ENCODE measurements around the gene MAT2A. TPM values are rescaled to one million over a fixed set of nuclear protein-coding genes. Genes with fewer than 3 reads are reported as not detected.
"Not testable (repeated sequence)": the region's sequence is repeated elsewhere in the genome, so short reads cannot be mapped to it uniquely, and the experiment has no call there.

Gene MAT2A
- total and polyA plus RNA-seq, 5 donors, result 76.4 to 227 (median 135) TPM

- ATAC-seq (no peak), DNase-seq (no peak)
- Histone ChIP-seq H3K9me3 (ENCODE audit: control insufficient read depth, low read length) (no peaks in the 10 kb centered on the region), H3K27ac (ENCODE audit: low read length) (no peak overlapping the region), H3K27me3 (ENCODE audit: control insufficient read depth, insufficient read depth) (no peaks in the 10 kb centered on the region), H3K4me3 (ENCODE audit: low read length) (no peak overlapping the region), H3K4me1 (ENCODE audit: control insufficient read depth, insufficient read depth, low read length) (no peaks in the 10 kb centered on the region)
- intact Hi-C loops (cut with DNase I), result no loop called here
- 92% methylated on average over 10 of the region's 10 CpGs for WGBS
Observed at GRCh38 chr2:85549095-85549494, 10.1 kb downstream of the MAT2A start.

- no peak for DNase-seq
- H3K27ac ChIP-seq (ENCODE audit: low read length), result no peak overlapping the region
- H3K4me3 ChIP-seq (ENCODE audit: low read length), result no peak overlapping the region
- no peak for ATAC-seq
- intact Hi-C loops (cut with DNase I), result loop anchor here in 1 of 4 donors (2.0 kb wide), 1 partner anchor 129 kb away; no protein-coding TSS in a partner anchor
- H3K9me3 ChIP-seq (ENCODE audit: control insufficient read depth, low read length), result no peaks in the 10 kb centered on the region
- no peaks in the 10 kb centered on the region for H3K4me1 ChIP-seq (ENCODE audit: control insufficient read depth, insufficient read depth, low read length)
- 49% methylated on average over 4 of the region's 4 CpGs for WGBS
- no peaks in the 10 kb centered on the region for H3K27me3 ChIP-seq (ENCODE audit: control insufficient read depth, insufficient read depth)
Observed at GRCh38 chr2:85549826-85550225, 10.9 kb downstream of the MAT2A start.

- intact Hi-C loops (cut with DNase I), result loop anchor here in 1 of 4 donors (2.0 kb wide), 1 partner anchor 130 kb away; no protein-coding TSS in a partner anchor
- no peak for ATAC-seq
- Histone ChIP-seq H3K4me1 (ENCODE audit: control insufficient read depth, insufficient read depth, low read length) (no peaks in the 10 kb centered on the region), H3K27me3 (ENCODE audit: control insufficient read depth, insufficient read depth) (no peaks in the 10 kb centered on the region), H3K4me3 (ENCODE audit: low read length) (no peak overlapping the region), H3K9me3 (ENCODE audit: control insufficient read depth, low read length) (no peaks in the 10 kb centered on the region), H3K27ac (ENCODE audit: low read length) (no peak overlapping the region)
- no peak for DNase-seq
- WGBS, result 78% methylated on average over 10 of the region's 10 CpGs
Observed at GRCh38 chr2:85550486-85550885, 11.5 kb downstream of the MAT2A start.

- WGBS, result 68% methylated on average over 9 of the region's 9 CpGs
- no peak overlapping the region for H3K27ac ChIP-seq (ENCODE audit: low read length)
- no peaks in the 10 kb centered on the region for H3K27me3 ChIP-seq (ENCODE audit: control insufficient read depth, insufficient read depth)
- H3K9me3 ChIP-seq (ENCODE audit: control insufficient read depth, low read length), result no peaks in the 10 kb centered on the region
- H3K4me1 ChIP-seq (ENCODE audit: control insufficient read depth, insufficient read depth, low read length), result no peaks in the 10 kb centered on the region
- ATAC-seq (peak; percentile 68 to 69), DNase-seq (peak; percentile 71 to 88 (median 87))
- no peak overlapping the region for H3K4me3 ChIP-seq (ENCODE audit: low read length)
- intact Hi-C loops (cut with DNase I), result loop anchor here (2.0 kb wide), 1 partner anchor 131 kb away; no protein-coding TSS in a partner anchor
Observed at GRCh38 chr2:85551698-85552678, 13.0 kb downstream of the MAT2A start.

GRCh38 chr2:85553184-85553583 lies 14.2 kb downstream of the MAT2A start:
- Histone ChIP-seq H3K4me3 (ENCODE audit: low read length) (no peak overlapping the region), H3K4me1 (ENCODE audit: control insufficient read depth, insufficient read depth, low read length) (no peaks in the 10 kb centered on the region), H3K27me3 (ENCODE audit: control insufficient read depth, insufficient read depth) (no peaks in the 10 kb centered on the region), H3K27ac (ENCODE audit: low read length) (no peak overlapping the region), H3K9me3 (ENCODE audit: control insufficient read depth, low read length) (no peaks in the 10 kb centered on the region)
- DNase-seq, result peak in 2 of 3 donors; percentile 23 to 54
- intact Hi-C loops (cut with DNase I), result loop anchor here in 3 of 4 donors (2.0 kb wide), 1 partner anchor 132 kb away; no protein-coding TSS in a partner anchor
- ATAC-seq, result no peak
- 81% methylated on average over 6 of the region's 6 CpGs for WGBS

- WGBS, result 91% methylated on average over 3 of the region's 3 CpGs
- intact Hi-C loops (cut with DNase I), result no loop called here
- no peak for DNase-seq
- ATAC-seq, result no peak
- Histone ChIP-seq H3K4me3 (ENCODE audit: low read length) (no peak overlapping the region), H3K4me1 (ENCODE audit: control insufficient read depth, insufficient read depth, low read length) (no peaks in the 10 kb centered on the region), H3K9me3 (ENCODE audit: control insufficient read depth, low read length) (no peaks in the 10 kb centered on the region), H3K27ac (ENCODE audit: low read length) (no peak overlapping the region), H3K27me3 (ENCODE audit: control insufficient read depth, insufficient read depth) (no peaks in the 10 kb centered on the region)
Observed at GRCh38 chr2:85554980-85555612, 16.1 kb downstream of the MAT2A start.

- H3K27ac ChIP-seq (ENCODE audit: low read length), result no peak overlapping the region
- DNase-seq (no peak), ATAC-seq (no peak)
- H3K4me3 ChIP-seq (ENCODE audit: low read length), result no peak overlapping the region
- no peaks in the 10 kb centered on the region for H3K9me3 ChIP-seq (ENCODE audit: control insufficient read depth, low read length)
- H3K4me1 ChIP-seq (ENCODE audit: control insufficient read depth, insufficient read depth, low read length), result no peaks in the 10 kb centered on the region
- intact Hi-C loops (cut with DNase I), result no loop called here
- WGBS, result 91% methylated on average over 5 of the region's 5 CpGs
- no peaks in the 10 kb centered on the region for H3K27me3 ChIP-seq (ENCODE audit: control insufficient read depth, insufficient read depth)
Observed at GRCh38 chr2:85557130-85557529, 18.2 kb downstream of the MAT2A start.

- WGBS, result 100% methylated on average over 1 of the region's 1 CpG
- intact Hi-C loops (cut with DNase I), result no loop called here
- no peak for ATAC-seq
- no peaks in the 10 kb centered on the region for H3K4me1 ChIP-seq (ENCODE audit: control insufficient read depth, insufficient read depth, low read length)
- DNase-seq, result no peak
- no peaks in the 10 kb centered on the region for H3K9me3 ChIP-seq (ENCODE audit: control insufficient read depth, low read length)
- H3K27me3 ChIP-seq (ENCODE audit: control insufficient read depth, insufficient read depth), result no peaks in the 10 kb centered on the region
- H3K4me3 ChIP-seq (ENCODE audit: low read length), result no peak overlapping the region
- H3K27ac ChIP-seq (ENCODE audit: low read length), result no peak overlapping the region
Observed at GRCh38 chr2:85558160-85558559, 19.2 kb downstream of the MAT2A start.

- whole genome bisulfite sequencing, result 81% methylated on average over 12 of the region's 12 CpGs
- not testable (repeated sequence) for DNase-seq; H3K9me3 ChIP-seq (ENCODE audit: control insufficient read depth, low read length); H3K27ac ChIP-seq (ENCODE audit: low read length); H3K27me3 ChIP-seq (ENCODE audit: control insufficient read depth, insufficient read depth); H3K4me1 ChIP-seq (ENCODE audit: control insufficient read depth, insufficient read depth, low read length); ATAC-seq
- H3K4me3 ChIP-seq (ENCODE audit: low read length), result peak overlapping the region; percentile 88
- intact Hi-C loops (cut with DNase I), result loop anchor here in 2 of 4 donors (5.0 kb wide), 1 partner anchor 42 kb away; the partner anchor contains the start of gene TMEM150A (in 2 of the 2)
Observed at GRCh38 chr2:85560403-85560726, 21.4 kb downstream of the MAT2A start.

- H3K9me3 ChIP-seq (ENCODE audit: control insufficient read depth, low read length), result no peaks in the 10 kb centered on the region
- intact Hi-C loops (cut with DNase I), result loop anchor here in 2 of 4 donors (5.0 kb wide), 1 partner anchor 41 kb away; the partner anchor contains the start of gene TMEM150A (in 2 of the 2)
- 3% methylated on average over 14 of the region's 14 CpGs for WGBS
- peak overlapping the region; percentile 88 for H3K4me3 ChIP-seq (ENCODE audit: low read length)
- ATAC-seq, result no peak
- no peaks in the 10 kb centered on the region for H3K27me3 ChIP-seq (ENCODE audit: control insufficient read depth, insufficient read depth)
- H3K27ac ChIP-seq (ENCODE audit: low read length), result peak overlapping the region; percentile 32
- DNase-seq, result no peak
- no peaks in the 10 kb centered on the region for H3K4me1 ChIP-seq (ENCODE audit: control insufficient read depth, insufficient read depth, low read length)
Observed at GRCh38 chr2:85560812-85561279, 21.9 kb downstream of the MAT2A start.
